H1 (cell line): ENCODE data around the gene KBTBD3. TPM values are rescaled to one million over a fixed set of nuclear protein-coding genes. Genes with fewer than 3 reads are reported as not detected.

Experiments used
- CTCF ChIA-PET: fragments of 300-600 bp; sonication (Branson Sonifier 250); formaldehyde crosslinking; loops from one replicate; lab custom pipeline; 2021; ENCODE audit not compliant: partially characterized antibody; lab: Charles Lee
- POLR2A ChIA-PET: fragments of 300-600 bp; sonication (Branson Sonifier 250); formaldehyde crosslinking; loops from one replicate; lab custom pipeline; 2021; ENCODE audit warnings: inconsistent platforms; ENCODE audit not compliant: partially characterized antibody; lab: Charles Lee
- DNase-seq, 2 experiments: peaks; one replicate each; pipeline versions ENCODE4 v3.0.0 to v3.0.0-alpha.2; 2010 to 2022; ENCODE audit warnings: low spot score in 2 of 2, low read depth in 1 of 2, mixed read lengths in 1 of 2
- FAIRE-seq: peaks from 2 replicates; lab custom pipeline; 2011; peaks lifted over from hg19 to GRCh38; lab: Jason Lieb, UNC
- H2AFZ ChIP-seq: 2 replicates; pipeline ENCODE4 v1.8.1; 2012; ENCODE audit warnings: low read length, inconsistent platforms
- H2AK5ac ChIP-seq: 2 replicates; pipeline ENCODE4 v1.6.1; 2013; ENCODE audit warnings: low read depth, low read length
- H2BK120ac ChIP-seq: replicated peaks from 2 replicates; pipeline ENCODE3; 2013; ENCODE audit warnings: low read depth, low read length, inconsistent platforms
- H2BK12ac ChIP-seq: 2 replicates; pipeline ENCODE4 v1.6.1; 2013; ENCODE audit warnings: low read depth, low read length
- H2BK15ac ChIP-seq: 2 replicates; pipeline ENCODE4 v1.6.1; 2013; ENCODE audit warnings: low read length
- H2BK20ac ChIP-seq: 2 replicates; pipeline ENCODE4 v1.6.1; 2013; ENCODE audit warnings: low read length
- H2BK5ac ChIP-seq: 2 replicates; pipeline ENCODE4 v1.6.1; 2013; ENCODE audit warnings: low read depth, low read length
- H3K14ac ChIP-seq: 2 replicates; pipeline ENCODE4 v1.6.1; 2013; ENCODE audit warnings: inconsistent platforms; ENCODE audit not compliant: insufficient read length
- H3K18ac ChIP-seq: 2 replicates; pipeline ENCODE4 v1.6.1; 2013; ENCODE audit warnings: low read length; ENCODE audit errors: extremely low read depth
- H3K23ac ChIP-seq: 2 replicates; pipeline ENCODE4 v1.6.1; 2013; ENCODE audit warnings: inconsistent platforms; ENCODE audit not compliant: insufficient read length
- H3K23me2 ChIP-seq: 2 replicates; pipeline ENCODE4 v1.6.1; 2013; ENCODE audit warnings: low read depth, low read length
- H3K27ac ChIP-seq: 2 replicates; pipeline ENCODE4 v1.6.1; 2011; ENCODE audit warnings: low read depth, low read length, inconsistent platforms
- H3K27me3 ChIP-seq, 4 experiments: replicated peaks in 1 of 4; 1 replicate in 1 of 4; 2 replicates in 3 of 4; pipeline versions ENCODE4 v1.6.1 to v1.8.1; 2011 to 2013; ENCODE audit warnings: low read length in 3 of 4, mild to moderate bottlenecking in 3 of 4, inconsistent platforms in 2 of 4, mixed read lengths in 2 of 4, moderate library complexity in 1 of 4; ENCODE audit not compliant: control insufficient read depth in 3 of 4, insufficient read depth in 3 of 4; ENCODE audit errors: extremely low read depth in 1 of 4
- H3K36me3 ChIP-seq, 4 experiments: 2 replicates each; pipeline versions ENCODE4 v1.6.1 to v1.8.1; 2011 to 2013; ENCODE audit warnings: mild to moderate bottlenecking in 4 of 4, low read length in 3 of 4, moderate library complexity in 2 of 4, control low read depth in 1 of 4, inconsistent platforms in 1 of 4; ENCODE audit not compliant: insufficient read depth in 4 of 4, control insufficient read depth in 2 of 4
- H3K4ac ChIP-seq: replicated peaks from 2 replicates; pipeline ENCODE3; 2013; ENCODE audit warnings: low read length, low read depth, mixed read lengths, inconsistent platforms; ENCODE audit not compliant: insufficient read length
- H3K4me1 ChIP-seq, 4 experiments: replicated peaks in 1 of 4; 1 replicate in 1 of 4; 2 replicates in 3 of 4; pipeline versions ENCODE4 v1.6.1 to v1.8.1; 2011 to 2013; ENCODE audit warnings: low read length in 3 of 4, inconsistent platforms in 2 of 4, mixed read lengths in 1 of 4; ENCODE audit not compliant: insufficient read depth in 4 of 4, control insufficient read depth in 3 of 4
- H3K4me2 ChIP-seq, 2 experiments: 2 replicates each; pipeline versions ENCODE4 v1.6.1 to v1.8.1; 2011 to 2013; ENCODE audit warnings: low read depth in 2 of 2, low read length in 2 of 2, control low read depth in 1 of 2, inconsistent platforms in 1 of 2, mild to moderate bottlenecking in 1 of 2; ENCODE audit not compliant: insufficient read depth in 1 of 2
- H3K4me3 ChIP-seq, 4 experiments: fragments of 200-600, 300-600 bp in 1 of 4; sonication (generic), shearing (Covaris generic), sonication (Bioruptor Twin) in 1 of 4; 2 replicates each; pipeline versions ENCODE4 v1.5.1 to v1.8.1; 2011 to 2016; ENCODE audit warnings: low read length in 4 of 4, low read depth in 3 of 4, control low read depth in 2 of 4, inconsistent platforms in 2 of 4, mild to moderate bottlenecking in 2 of 4, mixed read lengths in 1 of 4, moderate library complexity in 1 of 4; ENCODE audit not compliant: insufficient read depth in 2 of 4; ENCODE audit errors: extremely low read depth in 1 of 4
- H3K56ac ChIP-seq: replicated peaks from 2 replicates; pipeline ENCODE3; 2013; ENCODE audit warnings: low read depth, mild to moderate bottlenecking, mixed read lengths, low read length, inconsistent platforms; ENCODE audit not compliant: insufficient read length
- H3K79me1 ChIP-seq: 2 replicates; pipeline ENCODE4 v1.6.1; 2013; ENCODE audit warnings: low read depth, low read length, control low read depth
- H3K79me2 ChIP-seq, 2 experiments: 2 replicates each; pipeline versions ENCODE4 v1.6.1 to v1.8.1; 2012 to 2013; ENCODE audit warnings: low read length in 2 of 2, mild to moderate bottlenecking in 2 of 2, inconsistent platforms in 1 of 2; ENCODE audit not compliant: insufficient read depth in 2 of 2, control insufficient read depth in 1 of 2
- H3K9ac ChIP-seq, 4 experiments: replicated peaks in 1 of 4; 1 replicate in 1 of 4; 2 replicates in 3 of 4; pipeline versions ENCODE4 v1.6.1 to v1.8.1; 2011 to 2013; ENCODE audit warnings: low read depth in 3 of 4, low read length in 3 of 4, control low read depth in 2 of 4, mild to moderate bottlenecking in 2 of 4, moderate library complexity in 2 of 4, inconsistent platforms in 1 of 4; ENCODE audit errors: extremely low read depth in 1 of 4
- H3K9me3 ChIP-seq, 2 experiments: 2 replicates each; pipeline versions ENCODE4 v1.6.1 to v1.8.1; 2012 to 2013; ENCODE audit warnings: mild to moderate bottlenecking in 2 of 2, moderate library complexity in 2 of 2, control low read depth in 1 of 2, inconsistent platforms in 1 of 2, low read depth in 1 of 2, low read length in 1 of 2, mixed read lengths in 1 of 2; ENCODE audit not compliant: insufficient read depth in 2 of 2
- H4K20me1 ChIP-seq, 2 experiments: replicated peaks in 1 of 2; 2 replicates each; pipeline versions ENCODE3 to v1.8.1; 2011 to 2013; ENCODE audit warnings: inconsistent platforms in 2 of 2, low read length in 2 of 2, mild to moderate bottlenecking in 1 of 2; ENCODE audit not compliant: insufficient read depth in 2 of 2, control insufficient read depth in 1 of 2
- H4K5ac ChIP-seq: 2 replicates; pipeline ENCODE4 v1.6.1; 2013; ENCODE audit warnings: low read length, low read depth, mixed read lengths, inconsistent platforms; ENCODE audit not compliant: insufficient read length
- H4K8ac ChIP-seq: 2 replicates; pipeline ENCODE4 v1.8.0; 2013; ENCODE audit warnings: mild to moderate bottlenecking, moderate library complexity, low read length, inconsistent platforms; ENCODE audit not compliant: insufficient read depth; ENCODE audit errors: extremely low read depth
- H4K91ac ChIP-seq: replicated peaks from 2 replicates; pipeline ENCODE3; 2013; ENCODE audit warnings: low read length, mixed read lengths, inconsistent platforms; ENCODE audit not compliant: insufficient read length
- ASH2L ChIP-seq: fragments of 200-600, 300-600 bp; sonication (generic); IDR thresholded peaks from one replicate; pipeline ENCODE4 v1.7.1; 2017; ENCODE audit warnings: low read length
- CBX8 ChIP-seq: fragments of 300-800, 300-1000 bp; sonication (generic); IDR thresholded peaks from 2 replicates; pipeline ENCODE4 v1.7.1; 2016; ENCODE audit warnings: low read depth, low read length, borderline replicate concordance
- CHD1 ChIP-seq: IDR thresholded peaks from 2 replicates; pipeline ENCODE4 v1.6.1; 2012; ENCODE audit warnings: low read depth, low read length, improper control_type of control experiment
- CTBP2 ChIP-seq: IDR thresholded peaks from 2 replicates; pipeline ENCODE4 v1.7.0; 2011; ENCODE audit warnings: borderline replicate concordance, mild to moderate bottlenecking, moderate library complexity, mixed read lengths, low read length; ENCODE audit not compliant: insufficient read depth, insufficient read length
- CTCF ChIP-seq, 3 experiments: IDR thresholded peaks; 1 replicate in 2 of 3; 2 replicates in 1 of 3; pipeline versions ENCODE4 v1.5.1 to v1.6.1; 2011; ENCODE audit warnings: low read length in 3 of 3, mild to moderate bottlenecking in 3 of 3, inconsistent platforms in 2 of 3, low read depth in 1 of 3, moderate library complexity in 1 of 3; ENCODE audit not compliant: insufficient read depth in 1 of 3; ENCODE audit errors: control extremely low read depth in 1 of 3
- GTF2F1 ChIP-seq: IDR thresholded peaks from 2 replicates; pipeline ENCODE4 v1.6.1; 2012; ENCODE audit warnings: low read depth, low read length, improper control_type of control experiment, borderline replicate concordance
- HDAC6 ChIP-seq: IDR thresholded peaks from one replicate; pipeline ENCODE4 v1.7.1; 2012; ENCODE audit warnings: low read depth, mild to moderate bottlenecking, inconsistent platforms, low read length, moderate library complexity
- JUND ChIP-seq: IDR thresholded peaks from 2 replicates; pipeline ENCODE4 v1.6.1; 2011; ENCODE audit warnings: mild to moderate bottlenecking, improper control_type of control experiment, low read length
- SAP30 ChIP-seq: fragments of 300-600 bp; sonication (generic); IDR thresholded peaks from 2 replicates; pipeline ENCODE4 v1.7.1; 2012; ENCODE audit warnings: low read length, moderate library complexity, mild to moderate bottlenecking, inconsistent platforms; ENCODE audit not compliant: insufficient read depth, insufficient replicate concordance
- SP2 ChIP-seq: IDR thresholded peaks from 2 replicates; pipeline ENCODE4 v1.6.1; 2012; ENCODE audit warnings: mild to moderate bottlenecking, low read length, inconsistent platforms
- TAF1 ChIP-seq: IDR thresholded peaks from 2 replicates; pipeline ENCODE4 v1.6.1; 2011; ENCODE audit warnings: mild to moderate bottlenecking, low read depth, low read length
- WGBS, 2 experiments: shearing (Covaris generic) in 1 of 2; methylation state at CpG; one replicate each; pipeline versions ENCODE4 v1.1.6 to v1.1.7; 2013 to 2015; ENCODE audit warnings: low lambda C conversion rate in 2 of 2, mixed read lengths in 2 of 2, inconsistent platforms in 1 of 2, low coverage in 1 of 2, missing lambda C conversion rate in 1 of 2; ENCODE audit not compliant: insufficient replicate concordance in 2 of 2, insufficient coverage in 1 of 2, insufficient read length in 1 of 2; ENCODE audit errors: extremely low coverage in 1 of 2, missing lambda C conversion rate in 1 of 2; 5-methylcytosine and 5-hydroxymethylcytosine counted together
- polyA plus RNA-seq, 7 experiments: library from polyadenylated mRNA; depleted of rRNA in 3 of 7; stranded (reverse) in 5 of 7; unstranded in 2 of 7; fragments of >200 nt in 5 of 7; fragments of 200-250 nt in 2 of 7; gene quantifications; 1 replicate in 5 of 7; 2 replicates in 1 of 7; 4 replicates in 1 of 7; pipeline versions ENCODE4 v1.2.1 to v1.2.3, GENCODE V29; 2011 to 2013; ENCODE audit warnings: missing spikeins in 2 of 7, mixed read lengths in 2 of 7
- total RNA-seq: library from RNA; stranded (reverse); fragmentation: NEBNext Ultra II Directional; extraction: Animal tissue kit (Norgen Biotek cat#: 25700); gene quantifications from 2 replicates; pipeline ENCODE4 v1.2.1, GENCODE V29; 2021

Gene KBTBD3
- total and polyA plus RNA-seq, 2 of the 8 experiments (the other 6 are each of a cell fraction or from before 2014, with no cell fraction given), result 1.2 to 6.1 TPM

GRCh38 chr11:106014035-106014434 lies 63.1 kb downstream of the KBTBD3 start:
- Histone ChIP-seq H3K23me2 (no peaks in the 10 kb centered on the region; the same call in 1 of the 2 replicates), H2AK5ac (no peak overlapping the region), H3K4me3 (no peak overlapping the region), H3K36me3 (peaks cover 0 to 20% (median 8%) of the 10 kb centered on the region in 4 experiments; a peak in 5 of 8 replicates), H4K20me1 (peaks cover 3% of the 10 kb centered on the region in 2 experiments), H3K4me2 (no peak overlapping the region), H2BK15ac (no peak overlapping the region), H3K14ac (no peak overlapping the region), H3K23ac (no peak overlapping the region), H3K27me3 (no peaks in the 10 kb centered on the region), H3K79me2 (peaks cover 3 to 85% of the 10 kb centered on the region in 2 experiments; a peak in 3 of 4 replicates), H2BK5ac (no peak overlapping the region), H2BK12ac (no peak overlapping the region), H4K5ac (no peak overlapping the region), H3K9me3 (no peaks in the 10 kb centered on the region), H3K27ac (no peak overlapping the region), H3K4ac (no peak overlapping the region), H2BK20ac (no peak overlapping the region), H3K4me1 (peaks cover 0 to 4% (median 0%) of the 10 kb centered on the region in 4 experiments; a peak in 2 of 7 replicates), H3K79me1 (peaks cover 7% of the 10 kb centered on the region; the same call in 1 of the 2 replicates), H2AFZ (no peak overlapping the region), H3K9ac (no peak overlapping the region), H3K18ac (no peak overlapping the region), H4K8ac (no peak overlapping the region), H2BK120ac (no peak overlapping the region), H3K56ac (no peak overlapping the region), H4K91ac (no peak overlapping the region)
- 91% methylated on average over 2 of the region's 2 CpGs; no CpG with 5 or more reads in 1 of the 2 experiments for WGBS, 2 experiments
- ChIA-PET CTCF (no interaction called here), POLR2A (no interaction called here)
- no peak for DNase-seq
- FAIRE-seq, result no peak
- TF ChIP-seq CBX8 (no peak), SP2 (no peak), HDAC6 (no peak), SAP30 (no peak), ASH2L (no peak), CHD1 (no peak), CTBP2 (no peak), JUND (no peak), GTF2F1 (no peak), TAF1 (no peak), CTCF (IDR thresholded peaks at IDR 0.05; ENCODE audit: control extremely low read depth in 1 of 3, insufficient read depth in 1 of 3, low read depth in 1 of 3, low read length in 3 of 3) (no peak)
